SK-N-SH (cell line): ENCODE results near the gene RASL12. TPM values are rescaled to one million over a fixed set of nuclear protein-coding genes. Genes with fewer than 3 reads are reported as not detected.
"Not testable (repeated sequence)": the region's sequence is repeated elsewhere in the genome, so short reads cannot be mapped to it uniquely, and the experiment has no call there.

ENCODE experiments used
- CTCF ChIA-PET: fragments of 300-600, 350-600 bp; formaldehyde crosslinking; extraction: SDS; loops from one replicate; lab custom pipeline; 2021; lab: Yijun Ruan, JAX
- POLR2A ChIA-PET: fragments of 350-600 bp; sonication (Branson Sonifier 250); formaldehyde crosslinking; extraction: SDS; loops from one replicate; lab custom pipeline; 2020; ENCODE audit warnings: antibody characterized with exemption, inconsistent platforms; lab: Yijun Ruan, JAX
- DNase-seq: peaks from one replicate; pipeline ENCODE4 v3.0.0; 2012
- H2AFZ ChIP-seq: fragments of 200-600 bp; sonication (generic); 2 replicates; pipeline ENCODE4 v1.8.1; 2016; ENCODE audit warnings: antibody characterized with exemption, mild to moderate bottlenecking, low read depth
- H3F3A ChIP-seq: fragments of 200-600 bp; sonication (generic); replicated peaks from 2 replicates; pipeline ENCODE3; 2016; ENCODE audit warnings: antibody characterized with exemption, mild to moderate bottlenecking; ENCODE audit not compliant: insufficient read depth
- H3K27ac ChIP-seq, 2 experiments: fragments of 200-500 bp in 1 of 2; fragments of 200-600 bp in 1 of 2; sonication (Bioruptor generic) in 1 of 2; sonication (generic), shearing (Covaris generic) in 1 of 2; 2 replicates each; pipeline versions ENCODE4 v1.5.1 to v1.6.1; 2014 to 2016; ENCODE audit warnings: low read depth in 2 of 2, inconsistent platforms in 1 of 2, low read length in 1 of 2, mild to moderate bottlenecking in 1 of 2, mixed read lengths in 1 of 2
- H3K27me3 ChIP-seq: fragments of 200-600 bp; sonication (generic), shearing (Covaris generic); 2 replicates; pipeline ENCODE4 v1.6.1; 2016; ENCODE audit warnings: mixed run types; ENCODE audit not compliant: insufficient read depth
- H3K36me3 ChIP-seq, 2 experiments: fragments of 200-500 bp in 1 of 2; fragments of 200-600 bp in 1 of 2; sonication (Bioruptor generic) in 1 of 2; sonication (generic) in 1 of 2; replicated peaks in 1 of 2; 2 replicates each; pipeline versions ENCODE3 to v1.5.1; 2014 to 2016; ENCODE audit warnings: low read length in 1 of 2, mild to moderate bottlenecking in 1 of 2; ENCODE audit not compliant: insufficient read depth in 2 of 2, control insufficient read depth in 1 of 2
- H3K4me1 ChIP-seq, 2 experiments: fragments of 200-500 bp in 1 of 2; fragments of 200-600 bp in 1 of 2; sonication (Bioruptor generic) in 1 of 2; sonication (generic), shearing (Covaris generic) in 1 of 2; 2 replicates each; pipeline versions ENCODE4 v1.5.1 to v1.6.1; 2014 to 2016; ENCODE audit warnings: low read depth in 1 of 2, low read length in 1 of 2, mixed run types in 1 of 2; ENCODE audit not compliant: insufficient read depth in 2 of 2, control insufficient read depth in 1 of 2
- H3K4me2 ChIP-seq: fragments of 200-600 bp; sonication (generic), shearing (Covaris generic); 2 replicates; pipeline ENCODE4 v1.6.1; 2017; ENCODE audit warnings: mixed run types
- H3K4me3 ChIP-seq, 2 experiments: fragments of 200-500 bp in 1 of 2; fragments of 200-600 bp in 1 of 2; sonication (Bioruptor generic) in 1 of 2; sonication (generic), shearing (Covaris generic) in 1 of 2; 2 replicates each; pipeline versions ENCODE4 v1.5.1 to v1.8.1; 2014 to 2016; ENCODE audit warnings: low read depth in 2 of 2, inconsistent platforms in 1 of 2, low read length in 1 of 2, mild to moderate bottlenecking in 1 of 2, mixed read lengths in 1 of 2, moderate library complexity in 1 of 2
- H3K79me2 ChIP-seq: fragments of 200-600 bp; sonication (generic); 2 replicates; pipeline ENCODE4 v1.8.1; 2017; ENCODE audit warnings: mild to moderate bottlenecking; ENCODE audit not compliant: insufficient read depth
- H3K9ac ChIP-seq: fragments of 200-600 bp; sonication (generic); 2 replicates; pipeline ENCODE4 v1.6.1; 2017; ENCODE audit warnings: mixed run types
- H3K9me2 ChIP-seq: fragments of 200-600 bp; sonication (generic); 2 replicates; pipeline ENCODE4 v1.6.1; 2017; ENCODE audit warnings: mixed run types
- H3K9me3 ChIP-seq: fragments of 200-600 bp; sonication (generic); 2 replicates; pipeline ENCODE4 v1.6.1; 2017; ENCODE audit warnings: mixed run types, mild to moderate bottlenecking, moderate library complexity
- H4K20me1 ChIP-seq: fragments of 200-600 bp; sonication (generic); 2 replicates; pipeline ENCODE4 v1.6.1; 2017; ENCODE audit warnings: mild to moderate bottlenecking, mixed run types; ENCODE audit not compliant: insufficient read depth
- CHD2 ChIP-seq: fragments of 150-350 bp; IDR thresholded peaks from 2 replicates; pipeline ENCODE4 v1.6.1; 2018; ENCODE audit warnings: low read length; ENCODE audit not compliant: partially characterized antibody
- ELF1 ChIP-seq: IDR thresholded peaks from 2 replicates; pipeline ENCODE4 v1.4.0; 2012
- EZH2phosphoT487 ChIP-seq: fragments of 200-600 bp; sonication (generic); IDR thresholded peaks from 2 replicates; pipeline ENCODE4 v1.6.1; 2017; ENCODE audit warnings: low read depth, mixed run types, mild to moderate bottlenecking, antibody characterized with exemption, moderate library complexity, borderline replicate concordance
- FOSL2 ChIP-seq: IDR thresholded peaks from 2 replicates; pipeline ENCODE4 v1.4.0; 2012; ENCODE audit warnings: low read depth, mild to moderate bottlenecking, moderate library complexity, borderline replicate concordance
- FOXM1 ChIP-seq: IDR thresholded peaks from 2 replicates; pipeline ENCODE4 v1.4.0; 2012; ENCODE audit warnings: low read depth, mild to moderate bottlenecking
- MEF2A ChIP-seq: IDR thresholded peaks from 2 replicates; pipeline ENCODE4 v1.4.0; 2012; ENCODE audit warnings: low read depth, borderline replicate concordance
- MXI1 ChIP-seq: IDR thresholded peaks from 2 replicates; pipeline ENCODE4 v1.6.1; 2012; ENCODE audit warnings: mild to moderate bottlenecking, low read depth, low read length, improper control_type of control experiment
- NFIC ChIP-seq: IDR thresholded peaks from 2 replicates; pipeline ENCODE4 v1.4.0; 2012; ENCODE audit warnings: borderline replicate concordance
- POLR2AphosphoS5 ChIP-seq: IDR thresholded peaks from 2 replicates; pipeline ENCODE4 v1.6.1; 2012; ENCODE audit warnings: low read depth, low read length
- REST ChIP-seq: IDR thresholded peaks from 2 replicates; pipeline ENCODE4 v1.6.1; 2012; ENCODE audit warnings: mild to moderate bottlenecking, low read depth, low read length, moderate library complexity
- RFX5 ChIP-seq: IDR thresholded peaks from 2 replicates; pipeline ENCODE4 v1.6.1; 2012; ENCODE audit warnings: mild to moderate bottlenecking, improper control_type of control experiment, low read length
- RXRA ChIP-seq: IDR thresholded peaks from 2 replicates; pipeline ENCODE4 v1.4.0; 2012; ENCODE audit warnings: low read depth, mild to moderate bottlenecking, borderline replicate concordance
- SIN3A ChIP-seq: IDR thresholded peaks from 2 replicates; pipeline ENCODE4 v1.6.1; 2012; ENCODE audit warnings: low read depth, mild to moderate bottlenecking, low read length, moderate library complexity, borderline replicate concordance
- TAF1 ChIP-seq: IDR thresholded peaks from 2 replicates; pipeline ENCODE4 v1.6.1; 2012; ENCODE audit warnings: low read depth, mild to moderate bottlenecking, low read length, moderate library complexity, borderline replicate concordance
- ZBTB33 ChIP-seq: IDR thresholded peaks from 2 replicates; pipeline ENCODE4 v1.4.0; 2012; ENCODE audit warnings: low read depth, borderline replicate concordance
- WGBS: methylation state at CpG from one replicate; pipeline ENCODE4 v1.1.6; 2017; ENCODE audit warnings: low lambda C conversion rate; 5-methylcytosine and 5-hydroxymethylcytosine counted together
- polyA plus RNA-seq, 3 experiments: library from polyadenylated mRNA; depleted of rRNA; stranded (reverse); fragments of >200 nt; gene quantifications; 2 replicates each; pipeline ENCODE4 v1.2.3, GENCODE V29; 2012

The RASL12 gene
- polyA plus RNA-seq, 1 of the 3 experiments (the other 2 are of a cell fraction), result not detected

GRCh38 chr15:65076486-65077290 lies 8.9 kb upstream of the RASL12 start, which contains the start of gene KBTBD13:
KBTBD13 (plus strand) TSS chr15:65076746; CDS start chr15:65076816, 70 bp downstream.
- H3K79me2 ChIP-seq, result no peaks in the 10 kb centered on the region
- POLR2A ChIA-PET, result no interaction called here
- no peak for TF ChIP-seq ZBTB33
- no peak for TF ChIP-seq TAF1
- TF ChIP-seq RFX5, result no peak
- no peak for TF ChIP-seq CHD2
- no peak for TF ChIP-seq POLR2AphosphoS5
- no peak for TF ChIP-seq MEF2A
- no peak for TF ChIP-seq FOSL2
- TF ChIP-seq RXRA, result no peak
- TF ChIP-seq REST, result no peak
- TF ChIP-seq ELF1, result no peak
- no peak for TF ChIP-seq MXI1
- no peak for TF ChIP-seq NFIC
- no peak for TF ChIP-seq EZH2phosphoT487
- TF ChIP-seq SIN3A, result no peak
- no peak for TF ChIP-seq FOXM1
- TF ChIP-seq, all 33 proteins: peak for 0
- Histone ChIP-seq H3K9me3 (no peaks in the 10 kb centered on the region), H4K20me1 (no peaks in the 10 kb centered on the region), H3K27me3 (0 out of 2 replicates have a peak, but pooled peaks cover 6% of the 10 kb centered on the region), H3F3A (no peaks in the 10 kb centered on the region), H2AFZ (no peak within 1 kb of the TSS), H3K4me2 (no peak within 1 kb of the TSS), H3K4me3 (no peak within 1 kb of the TSS), H3K9ac (no peak within 1 kb of the TSS), H3K4me1 (peaks cover 0 to 6% of the 10 kb centered on the region in 2 experiments; a peak in 1 of 4 replicates), H3K36me3 (no peaks in the 10 kb centered on the region), H3K9me2 (no peaks in the 10 kb centered on the region), H3K27ac (no peak within 1 kb of the TSS)
- WGBS, result 96% methylated on average over 45 of the region's 73 CpGs
- CTCF ChIA-PET, result interaction anchor here (0.8 to 4.6 kb wide), 6 partner anchors 8 to 42 kb away, joined by 3 to 39 read pairs (median 7); partner anchors contain the start of gene RASL12
- no peak for DNase-seq

GRCh38 chr15:65075607-65076395 lies 8.0 kb upstream of the RASL12 start:
- H3K79me2 ChIP-seq, H3F3A ChIP-seq, H4K20me1 ChIP-seq, H3K9me3 ChIP-seq, H3K4me3 ChIP-seq, DNase-seq, POLR2A ChIA-PET, H3K4me2 ChIP-seq, H3K9me2 ChIP-seq, H3K36me3 ChIP-seq, H2AFZ ChIP-seq, H3K27ac ChIP-seq, H3K9ac ChIP-seq, H3K27me3 ChIP-seq: not testable (repeated sequence)
- 80% methylated on average over 10 of the region's 12 CpGs for WGBS
- CTCF ChIA-PET, result interaction anchor here (0.7 to 4.6 kb wide), 5 partner anchors 12 to 42 kb away, joined by 3 to 39 read pairs (median 10); no protein-coding TSS in a partner anchor
- H3K4me1 ChIP-seq, result peaks cover 0 to 12% of the 10 kb centered on the region in 2 experiments; a peak in 1 of 4 replicates

GRCh38 chr15:65074946-65075345 lies 7.2 kb upstream of the RASL12 start:
- H3K36me3 ChIP-seq, H2AFZ ChIP-seq, H3K4me3 ChIP-seq, H3K9me2 ChIP-seq, POLR2A ChIA-PET, H3F3A ChIP-seq, DNase-seq, H3K4me2 ChIP-seq, H3K9ac ChIP-seq, H4K20me1 ChIP-seq, H3K9me3 ChIP-seq, H3K79me2 ChIP-seq, H3K27me3 ChIP-seq, H3K27ac ChIP-seq: not testable (repeated sequence)
- CTCF ChIA-PET, result interaction anchor here (1.1 to 2.0 kb wide), 2 partner anchors 21 to 26 kb away, joined by 6 to 7 read pairs; no protein-coding TSS in a partner anchor
- WGBS, result no CpG with 5 or more reads among the region's 22 CpGs
- H3K4me1 ChIP-seq, result peaks cover 0 to 12% of the 10 kb centered on the region in 2 experiments; a peak in 1 of 4 replicates
